VCaP (cell line): Measurements from ENCODE around the gene IGSF9B.

Experiments used
- H3K27ac ChIP-seq: fragments of 450-650 bp; 2 replicates; pipeline ENCODE4 v1.5.1; 2017
- TF ChIP-seq, protein P1 (sequence below): fragments of 450-650 bp; conservative IDR thresholded peaks from 2 replicates; pipeline ENCODE4 v1.5.1; 2017; ENCODE audit warnings: mild to moderate bottlenecking, moderate library complexity

The IGSF9B gene

DNA sequence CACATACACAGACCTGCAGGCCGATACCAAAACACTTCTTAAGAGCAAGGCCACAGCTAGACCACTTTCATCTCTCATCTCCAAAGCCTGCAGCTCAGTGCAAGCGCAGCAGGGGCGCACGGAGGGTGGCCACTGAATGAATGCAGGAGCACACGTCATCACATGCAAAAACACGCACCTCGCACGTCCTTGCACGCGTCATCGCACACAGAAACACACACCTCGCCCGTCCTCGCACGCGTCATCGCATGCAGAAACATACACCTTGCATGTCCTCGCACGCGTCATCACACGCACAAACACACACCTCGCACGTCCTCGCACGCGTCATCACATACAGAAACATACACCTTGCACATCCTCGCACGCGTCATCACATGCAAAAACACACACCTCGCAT, 17.2 kb downstream of the IGSF9B start:
- H3K27ac ChIP-seq = no peak overlapping the region
- TF ChIP-seq, protein P1, sequence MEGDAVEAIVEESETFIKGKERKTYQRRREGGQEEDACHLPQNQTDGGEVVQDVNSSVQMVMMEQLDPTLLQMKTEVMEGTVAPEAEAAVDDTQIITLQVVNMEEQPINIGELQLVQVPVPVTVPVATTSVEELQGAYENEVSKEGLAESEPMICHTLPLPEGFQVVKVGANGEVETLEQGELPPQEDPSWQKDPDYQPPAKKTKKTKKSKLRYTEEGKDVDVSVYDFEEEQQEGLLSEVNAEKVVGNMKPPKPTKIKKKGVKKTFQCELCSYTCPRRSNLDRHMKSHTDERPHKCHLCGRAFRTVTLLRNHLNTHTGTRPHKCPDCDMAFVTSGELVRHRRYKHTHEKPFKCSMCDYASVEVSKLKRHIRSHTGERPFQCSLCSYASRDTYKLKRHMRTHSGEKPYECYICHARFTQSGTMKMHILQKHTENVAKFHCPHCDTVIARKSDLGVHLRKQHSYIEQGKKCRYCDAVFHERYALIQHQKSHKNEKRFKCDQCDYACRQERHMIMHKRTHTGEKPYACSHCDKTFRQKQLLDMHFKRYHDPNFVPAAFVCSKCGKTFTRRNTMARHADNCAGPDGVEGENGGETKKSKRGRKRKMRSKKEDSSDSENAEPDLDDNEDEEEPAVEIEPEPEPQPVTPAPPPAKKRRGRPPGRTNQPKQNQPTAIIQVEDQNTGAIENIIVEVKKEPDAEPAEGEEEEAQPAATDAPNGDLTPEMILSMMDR = no peak

DNA sequence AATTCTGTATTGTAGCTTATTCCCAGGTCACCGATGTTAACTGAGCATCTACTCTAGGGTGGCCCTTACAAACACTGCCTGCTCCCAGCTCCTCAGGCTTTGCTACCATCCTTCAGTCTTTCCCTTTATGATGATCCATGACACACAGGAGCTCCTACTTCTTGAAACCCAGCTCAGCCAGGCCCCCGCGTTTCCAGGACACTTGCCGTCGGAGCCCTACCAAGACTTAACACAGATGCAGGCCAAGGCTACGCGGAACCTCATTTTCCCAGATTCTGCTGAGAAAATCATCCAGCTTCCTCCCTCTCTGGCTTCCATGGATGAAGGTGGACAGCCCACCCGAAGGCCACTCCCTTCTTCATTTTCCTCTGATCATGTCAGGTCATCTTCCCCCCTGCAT, 18.6 kb downstream of the IGSF9B start:
- no peak overlapping the region for H3K27ac ChIP-seq
- TF ChIP-seq, protein P1 = no peak

DNA sequence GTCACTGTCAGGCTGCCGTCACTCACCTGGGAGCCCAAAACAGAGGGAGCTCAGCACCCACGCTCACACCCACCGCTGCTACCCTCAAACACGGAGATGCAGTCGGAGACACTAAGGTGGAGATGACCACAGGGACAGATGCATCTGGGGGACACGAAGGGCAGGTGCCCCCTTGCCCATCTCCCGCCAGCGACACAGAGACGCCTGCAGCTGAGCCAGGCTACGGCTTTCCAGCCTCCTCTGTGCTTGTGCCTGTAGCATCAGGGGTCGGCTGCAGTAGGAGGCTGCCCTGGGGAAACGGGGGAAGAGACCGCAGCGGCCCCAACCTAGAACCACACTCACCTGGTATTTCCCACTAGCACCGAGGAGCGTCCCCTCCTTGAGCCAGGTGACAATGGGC, 19.3 kb downstream of the IGSF9B start:
- TF ChIP-seq, protein P1 = no peak
- H3K27ac ChIP-seq = no peak overlapping the region

DNA sequence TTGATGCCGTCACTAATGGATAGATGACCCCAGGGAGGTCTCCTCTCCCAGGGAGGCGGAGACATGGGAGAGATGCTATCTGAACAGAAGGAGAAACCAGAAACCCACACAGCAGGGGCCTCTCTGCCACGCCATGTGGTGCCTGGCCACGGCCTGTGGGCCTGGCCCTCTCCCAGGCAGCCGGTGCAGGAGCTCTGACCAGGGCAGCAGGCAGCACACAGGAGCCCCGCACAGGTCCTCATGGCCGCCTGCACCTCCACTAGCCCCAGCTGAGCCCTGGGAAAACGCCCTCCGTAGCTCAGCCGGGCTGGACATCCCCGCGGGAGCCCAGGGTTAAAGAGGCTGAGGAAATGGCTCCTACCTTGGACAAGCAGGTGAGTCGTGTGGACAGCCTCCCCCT, 19.8 kb downstream of the IGSF9B start:
- H3K27ac ChIP-seq = no peak overlapping the region
- TF ChIP-seq, protein P1 = no peak

DNA sequence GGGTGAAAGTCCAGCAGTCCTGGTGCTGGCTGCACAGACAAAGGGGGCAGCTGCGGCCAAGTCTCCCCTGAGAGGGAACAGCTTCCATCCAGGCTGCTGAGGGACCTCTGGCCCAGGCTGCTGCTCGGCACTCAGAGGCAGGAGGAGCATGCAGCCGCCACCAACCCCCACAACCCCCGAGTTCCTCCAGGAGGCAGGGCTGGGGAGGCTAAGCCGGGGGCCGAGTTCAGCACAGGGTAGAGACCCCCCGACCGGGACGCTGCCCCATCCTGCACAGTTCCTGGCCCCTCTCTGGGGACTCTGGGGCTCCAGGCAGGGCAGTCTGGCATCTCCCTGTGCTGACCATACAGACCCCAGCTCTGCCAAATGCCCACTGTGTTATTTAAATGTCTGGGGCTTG, 20.2 kb downstream of the IGSF9B start:
- H3K27ac ChIP-seq = no peak overlapping the region
- TF ChIP-seq, protein P1 = no peak

DNA sequence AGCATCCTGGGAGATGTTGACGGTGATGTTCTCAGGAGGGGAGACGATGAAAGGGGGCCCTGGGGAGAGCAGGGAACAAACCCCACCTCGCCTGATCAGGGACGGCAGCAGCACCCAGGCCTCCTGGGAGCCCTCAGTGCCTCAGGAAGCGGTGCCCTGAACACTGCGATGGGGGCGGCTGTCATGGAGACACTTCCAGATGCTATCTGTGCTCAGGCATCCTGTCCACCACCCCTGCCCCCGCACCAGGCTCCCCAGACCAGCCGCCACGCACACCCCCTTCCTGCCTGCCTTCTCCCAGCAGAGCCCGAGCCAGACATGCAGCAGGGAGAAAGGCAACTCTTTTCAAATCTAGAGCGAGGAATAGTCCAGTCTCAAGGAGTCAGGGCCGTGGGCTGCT, 20.6 kb downstream of the IGSF9B start:
- no peak overlapping the region for H3K27ac ChIP-seq
- TF ChIP-seq, protein P1 = no peak

DNA sequence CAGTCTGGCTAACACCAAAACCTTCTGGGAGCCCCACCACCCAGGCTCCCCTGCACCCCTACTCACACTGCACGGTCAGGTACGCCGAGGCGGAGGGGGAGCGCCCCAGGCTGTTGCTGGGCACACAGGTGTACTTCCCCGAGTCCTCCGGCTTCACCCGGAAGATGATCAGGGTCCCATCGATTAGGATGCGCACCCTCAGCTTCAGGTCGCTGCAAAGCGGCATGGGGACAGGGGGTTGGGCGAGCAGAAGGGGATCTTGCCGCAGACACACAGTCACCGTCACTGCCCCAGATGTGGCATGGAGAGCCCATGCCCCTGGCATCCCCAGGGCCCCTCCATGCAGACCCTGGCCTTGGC, 21.2 kb downstream of the IGSF9B start:
- TF ChIP-seq, protein P1 = no peak

More for the DNA sequence above, 21.2 kb downstream of the IGSF9B start:
- no peak overlapping the region for H3K27ac ChIP-seq
